SW 1271 (cell line): Measurements from ENCODE around the gene PES1.
"Not testable (repeated sequence)": the region's sequence is repeated elsewhere in the genome, so short reads cannot be mapped to it uniquely, and the experiment has no call there.

ENCODE experiments used
- DNase-seq, 2 experiments: peaks; one replicate each; lab custom pipeline; 2025; lab: John Stamatoyannopoulos, UW

PES1 gene

DNA sequence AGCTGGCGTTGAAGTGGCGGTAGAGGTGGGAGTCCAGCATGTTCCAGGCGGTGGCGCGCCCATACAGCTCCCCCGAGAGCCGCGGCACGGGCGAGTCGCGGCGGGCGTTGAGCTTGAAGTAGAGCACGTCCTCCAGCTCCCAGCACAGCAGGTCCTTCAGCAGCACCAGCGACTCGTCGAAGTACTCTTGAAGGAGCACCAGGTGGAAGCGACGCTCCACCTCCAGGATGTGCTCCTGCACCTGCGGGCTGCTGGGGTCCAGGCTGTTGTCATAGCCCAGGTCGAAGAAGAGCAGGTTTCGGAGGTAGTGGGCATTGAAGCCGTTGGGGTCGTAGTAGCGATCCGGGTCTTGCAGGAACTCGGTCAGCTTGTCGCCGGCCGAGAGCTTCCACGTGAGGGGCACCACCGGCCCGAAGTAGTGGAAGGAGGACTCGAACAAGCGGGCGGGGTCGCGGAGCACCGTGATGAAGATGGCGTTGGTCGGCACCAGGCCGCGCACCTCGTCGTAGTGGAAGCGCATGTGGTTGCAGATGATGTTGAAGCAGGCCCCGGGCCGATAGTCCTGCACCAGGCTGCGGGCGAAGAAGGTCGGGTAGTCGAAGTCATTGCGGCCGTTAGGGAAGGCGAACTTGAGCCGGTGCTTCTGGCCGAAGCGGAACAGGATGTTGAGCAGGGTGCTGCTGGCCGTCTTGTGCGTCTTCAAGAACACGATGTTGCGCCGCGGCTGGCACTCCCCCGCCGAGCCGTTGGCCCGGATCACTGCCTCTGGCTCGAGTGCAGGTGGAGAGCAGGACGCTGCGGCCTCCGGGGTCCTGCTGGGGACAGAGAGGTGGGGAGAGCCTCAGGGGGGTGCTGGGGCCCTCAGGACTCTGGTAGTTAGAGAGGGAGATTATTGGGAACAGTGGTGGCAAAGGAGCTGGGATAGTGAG lies 36.2 kb downstream of the PES1 start:
- DNase-seq, result no peak

DNA sequence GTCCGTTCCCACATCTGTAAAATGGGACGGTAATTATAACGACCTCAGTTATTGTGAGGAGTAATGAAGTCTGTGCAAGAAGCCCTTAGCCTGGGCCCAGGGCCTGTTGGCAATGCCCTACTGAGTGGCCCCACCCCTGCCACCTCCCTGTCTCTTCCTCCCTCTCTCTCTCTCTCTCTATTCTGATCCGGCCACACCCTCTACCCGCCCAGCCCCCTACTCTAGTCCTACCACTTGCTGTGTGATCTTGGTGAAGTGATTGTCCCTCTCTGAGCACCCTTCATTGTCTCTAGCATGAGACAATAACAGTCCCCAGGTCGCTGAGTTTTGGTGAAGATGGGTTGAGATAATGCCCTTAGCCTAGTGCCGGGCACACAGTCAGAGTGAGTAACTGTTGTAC lies 37.7 kb downstream of the PES1 start:
- no peak for DNase-seq

DNA sequence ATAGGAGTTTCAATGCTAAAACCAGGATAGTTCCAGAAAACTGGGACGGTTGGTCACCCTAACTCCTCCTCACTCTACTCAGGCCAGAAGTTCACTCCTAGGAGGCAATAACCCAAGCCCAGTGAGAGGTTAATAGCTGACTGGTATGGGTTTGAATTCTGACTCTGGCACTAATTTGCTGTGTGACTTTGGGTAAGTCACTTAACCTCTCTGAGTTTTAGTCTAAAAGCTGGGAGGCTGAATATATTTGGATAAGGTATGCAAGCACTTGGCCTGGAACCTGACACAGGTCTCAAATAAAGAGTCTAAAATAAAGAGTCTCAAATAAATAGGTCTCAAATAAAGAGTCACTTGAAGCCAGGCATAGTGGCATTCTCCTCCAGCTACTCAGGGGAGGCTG lies 39.0 kb downstream of the PES1 start:
- DNase-seq, result no peak

DNA sequence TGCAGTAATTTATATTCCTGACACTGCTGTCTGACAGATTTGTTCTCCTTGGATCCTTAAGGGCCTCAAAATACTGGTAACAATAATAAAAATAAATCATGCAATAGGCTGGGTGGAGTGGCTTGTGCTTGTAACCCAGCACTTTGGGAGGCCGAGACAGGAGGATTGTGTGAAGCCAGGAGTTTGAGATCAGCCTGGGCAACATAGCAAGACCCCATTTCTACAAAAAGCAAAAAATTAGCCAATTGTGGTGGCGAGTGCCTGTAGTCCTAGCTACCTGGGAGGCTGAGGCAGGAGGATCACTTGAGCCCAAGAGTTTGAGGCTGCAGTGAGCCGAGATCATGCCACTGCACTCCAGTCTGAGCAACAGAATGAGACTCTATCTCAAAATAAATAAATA lies 39.9 kb downstream of the PES1 start:
- DNase-seq, result not testable (repeated sequence)

DNA sequence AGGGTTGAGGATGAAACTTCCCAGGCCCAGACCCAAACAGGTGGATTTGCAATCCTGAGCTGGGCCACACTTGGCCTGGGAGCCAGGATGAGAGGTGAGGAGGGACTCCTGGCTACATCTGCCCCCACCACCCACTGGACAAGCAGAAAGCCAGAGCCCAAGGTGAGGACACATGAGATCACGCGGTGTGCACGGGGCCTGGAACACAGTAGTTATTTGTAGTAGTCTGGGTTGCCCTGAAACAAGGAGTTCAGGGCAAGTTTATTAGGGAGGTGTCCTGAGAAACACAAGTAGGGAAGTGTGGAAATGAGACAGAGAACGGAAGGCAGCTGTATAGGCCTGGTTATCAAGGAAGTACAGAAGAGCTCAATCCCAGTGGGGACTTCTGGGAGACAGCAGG lies 44.5 kb downstream of the PES1 start:
- DNase-seq, result no peak

DNA sequence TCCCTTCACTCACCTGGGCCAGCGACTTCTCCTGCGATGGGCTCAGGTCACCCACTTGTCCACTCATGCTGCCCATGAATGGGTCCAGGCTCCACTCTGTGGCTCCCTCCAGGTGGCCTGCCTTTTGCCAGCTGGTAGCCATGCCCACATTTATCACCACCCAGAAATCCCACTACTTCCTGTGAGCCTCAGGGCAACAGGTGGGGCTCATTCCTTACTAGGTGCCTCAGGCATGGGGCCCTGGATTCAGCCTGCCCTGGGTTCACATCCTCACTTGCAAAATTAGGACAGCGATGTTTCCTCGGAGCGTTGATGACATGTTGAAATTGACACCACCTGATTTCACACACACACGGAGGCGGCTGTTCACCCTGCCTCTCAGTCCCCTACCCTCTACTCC lies 45.1 kb downstream of the PES1 start, which contains the start of gene SEC14L6:
TSS of gene SEC14L6 (minus strand) at position 126 of the 400 bp plus-strand sequence. CDS start at position 67, 59 bp downstream.
- no peak for DNase-seq

DNA sequence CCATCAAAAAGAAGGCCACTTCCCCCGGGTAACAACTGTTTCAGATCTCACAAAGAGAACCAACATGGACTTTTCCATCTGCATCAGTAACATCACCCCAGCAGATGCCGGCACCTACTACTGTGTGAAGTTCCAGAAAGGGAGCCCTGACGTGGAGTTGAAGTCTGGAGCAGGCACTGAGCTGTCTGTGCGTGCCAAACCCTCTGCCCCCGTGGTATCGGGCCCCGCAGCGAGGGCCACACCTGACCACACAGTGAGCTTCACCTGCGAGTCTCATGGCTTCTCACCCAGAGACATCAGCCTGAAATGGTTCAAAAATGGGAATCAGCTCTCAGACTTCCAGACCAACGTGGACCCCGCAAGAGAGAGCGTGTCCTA lies 48.9 kb downstream of the PES1 start:
- DNase-seq, result no peak

DNA sequence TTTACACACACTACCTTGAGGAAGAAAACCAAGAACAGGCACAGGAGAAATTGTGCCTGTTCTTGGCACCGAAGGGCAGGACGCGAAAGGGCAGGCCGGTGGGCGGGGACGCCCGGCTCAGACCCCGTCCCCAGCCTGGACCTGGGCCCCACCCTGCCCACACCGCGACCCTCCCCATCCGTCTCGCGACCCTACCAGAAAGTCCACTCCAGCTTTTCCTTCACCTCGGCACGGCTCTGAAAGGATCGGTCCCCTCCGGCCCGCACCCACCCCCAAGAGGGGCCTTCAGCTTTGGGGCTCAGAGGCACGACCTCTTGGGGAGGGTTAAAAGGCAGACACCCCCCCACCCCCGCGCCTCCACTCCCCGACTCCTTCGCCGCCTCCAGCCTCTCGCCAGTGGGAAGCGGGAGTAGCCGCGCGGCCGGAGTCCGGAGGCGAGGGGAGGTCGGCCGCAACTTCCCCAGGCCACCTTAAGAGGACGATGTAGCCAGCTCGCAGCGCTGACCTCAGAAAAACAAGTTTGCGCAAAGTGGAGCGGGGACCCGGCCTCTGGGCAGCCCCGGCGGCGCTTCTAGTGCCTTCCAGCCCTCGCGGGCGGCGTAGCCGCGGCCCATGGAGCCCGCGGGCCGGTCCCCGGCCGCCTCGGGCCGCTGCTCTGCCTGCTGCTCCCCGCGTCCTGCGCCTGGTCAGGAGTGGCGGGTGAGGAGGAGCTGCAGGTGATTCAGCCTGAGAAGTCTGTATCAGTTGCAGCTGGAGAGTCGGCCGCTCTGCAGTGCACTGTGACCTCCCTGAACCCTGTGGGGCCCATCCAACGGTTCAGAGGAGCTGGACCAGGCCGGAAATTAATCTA lies 49.5 kb downstream of the PES1 start:
- DNase-seq, result no peak

DNA sequence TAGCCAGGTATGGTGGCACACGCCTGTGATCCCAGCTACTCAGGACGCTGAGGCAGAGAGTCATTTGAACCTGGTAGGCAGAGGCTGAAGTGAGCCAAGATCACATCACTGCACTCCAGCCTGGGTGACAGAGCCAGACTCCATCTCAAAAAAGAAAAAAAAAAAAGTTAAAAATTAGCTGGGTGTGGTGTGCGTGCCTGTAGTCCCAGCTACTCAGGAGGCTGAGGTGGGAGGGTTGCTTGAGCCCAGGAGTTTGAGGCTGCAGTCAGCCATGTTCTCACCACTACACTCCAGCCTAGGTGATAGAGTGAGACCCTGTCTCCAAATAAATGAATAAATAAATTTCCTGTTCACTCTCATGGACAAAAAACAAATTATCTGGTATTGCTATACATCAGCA lies 50.2 kb downstream of the PES1 start:
- DNase-seq, result not testable (repeated sequence)

DNA sequence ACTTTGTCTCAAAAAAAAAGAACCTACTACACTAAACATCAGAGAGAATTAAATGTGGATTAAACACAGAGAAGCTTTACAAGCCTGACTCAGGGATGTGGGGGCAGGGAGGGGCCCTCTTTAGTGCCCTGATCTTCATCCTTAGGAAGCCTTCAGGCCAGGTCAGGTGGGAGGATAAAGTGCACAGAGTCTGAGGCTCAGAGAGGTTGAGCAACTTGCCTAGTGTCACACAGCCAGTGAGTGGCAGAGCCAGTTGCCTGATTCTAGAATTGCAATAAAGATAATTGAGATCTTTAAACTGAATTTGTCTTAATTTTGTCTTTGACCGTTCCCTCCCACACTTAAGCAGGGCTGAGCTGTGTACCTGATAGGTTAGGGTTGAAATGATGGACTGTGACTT lies 52.3 kb downstream of the PES1 start:
- no peak for DNase-seq

DNA sequence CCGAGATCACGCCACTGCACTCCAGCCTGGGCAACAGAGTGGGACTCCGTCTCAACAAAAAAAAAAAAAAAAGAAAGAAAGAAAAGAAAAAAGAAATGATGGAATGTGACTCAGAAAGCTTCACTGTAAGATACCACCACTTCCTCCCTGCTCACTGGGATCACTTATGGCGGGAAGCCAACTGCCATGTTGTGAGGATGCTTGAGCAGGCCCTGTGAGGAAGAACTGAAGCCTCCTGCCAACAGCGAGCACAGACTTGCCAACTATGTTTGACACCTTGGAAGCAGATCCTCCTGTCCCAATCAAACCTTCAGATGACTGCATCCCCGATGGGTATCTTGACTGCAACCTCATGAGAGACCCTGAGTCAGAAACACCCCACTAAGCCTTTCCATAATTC lies 53.4 kb downstream of the PES1 start:
- no peak for DNase-seq

DNA sequence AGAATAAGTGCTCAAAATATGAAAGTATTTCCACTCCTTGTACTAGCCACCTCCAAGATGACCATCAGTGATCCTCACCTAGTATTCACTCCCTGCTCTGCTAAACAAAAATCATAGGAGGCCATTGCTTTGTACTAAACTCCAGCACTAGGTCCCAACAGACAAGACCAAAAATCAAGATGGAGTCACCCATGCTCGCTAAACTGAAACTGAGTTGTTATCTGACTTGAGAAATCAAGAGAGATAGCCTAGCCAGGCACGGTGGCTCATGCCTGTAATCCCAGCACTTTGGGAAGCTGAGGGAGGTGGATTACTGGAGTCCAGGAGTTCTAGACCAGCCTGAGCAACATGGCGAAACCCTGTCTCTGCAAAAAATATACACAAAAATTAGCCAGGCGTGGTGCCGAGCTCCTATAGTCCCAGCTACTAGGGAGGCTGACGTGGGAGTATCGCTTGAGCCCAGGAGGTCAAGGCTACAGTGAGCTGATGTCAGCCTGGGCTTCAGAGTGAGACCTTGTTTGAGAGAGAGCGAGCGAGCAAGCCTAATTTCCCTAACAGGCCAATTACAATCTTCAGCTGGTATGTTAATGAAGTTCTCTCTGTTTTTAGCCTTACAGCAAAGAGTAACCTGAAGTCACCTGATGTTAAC lies 54.5 kb downstream of the PES1 start:
- DNase-seq, result no peak

DNA sequence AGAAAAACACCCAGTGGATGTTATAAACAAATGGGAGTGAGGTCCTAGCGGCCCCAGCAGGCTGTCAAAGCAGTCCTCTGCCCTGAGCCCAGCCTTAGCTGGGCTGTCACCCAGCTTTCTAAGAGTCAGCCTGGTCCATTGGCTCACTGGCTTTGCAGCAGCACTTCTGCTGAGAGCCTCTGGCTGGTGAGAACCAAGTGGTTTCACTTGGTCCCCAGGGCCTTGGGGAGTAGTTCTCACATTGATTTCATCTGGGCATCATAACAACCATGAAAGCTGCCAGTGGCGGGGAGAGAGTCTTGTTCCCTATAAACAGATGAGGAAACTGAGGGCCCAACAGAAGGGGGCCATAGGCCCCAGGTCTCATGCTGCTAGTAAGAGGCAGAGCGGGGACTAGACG lies 56.5 kb downstream of the PES1 start:
- no peak for DNase-seq

DNA sequence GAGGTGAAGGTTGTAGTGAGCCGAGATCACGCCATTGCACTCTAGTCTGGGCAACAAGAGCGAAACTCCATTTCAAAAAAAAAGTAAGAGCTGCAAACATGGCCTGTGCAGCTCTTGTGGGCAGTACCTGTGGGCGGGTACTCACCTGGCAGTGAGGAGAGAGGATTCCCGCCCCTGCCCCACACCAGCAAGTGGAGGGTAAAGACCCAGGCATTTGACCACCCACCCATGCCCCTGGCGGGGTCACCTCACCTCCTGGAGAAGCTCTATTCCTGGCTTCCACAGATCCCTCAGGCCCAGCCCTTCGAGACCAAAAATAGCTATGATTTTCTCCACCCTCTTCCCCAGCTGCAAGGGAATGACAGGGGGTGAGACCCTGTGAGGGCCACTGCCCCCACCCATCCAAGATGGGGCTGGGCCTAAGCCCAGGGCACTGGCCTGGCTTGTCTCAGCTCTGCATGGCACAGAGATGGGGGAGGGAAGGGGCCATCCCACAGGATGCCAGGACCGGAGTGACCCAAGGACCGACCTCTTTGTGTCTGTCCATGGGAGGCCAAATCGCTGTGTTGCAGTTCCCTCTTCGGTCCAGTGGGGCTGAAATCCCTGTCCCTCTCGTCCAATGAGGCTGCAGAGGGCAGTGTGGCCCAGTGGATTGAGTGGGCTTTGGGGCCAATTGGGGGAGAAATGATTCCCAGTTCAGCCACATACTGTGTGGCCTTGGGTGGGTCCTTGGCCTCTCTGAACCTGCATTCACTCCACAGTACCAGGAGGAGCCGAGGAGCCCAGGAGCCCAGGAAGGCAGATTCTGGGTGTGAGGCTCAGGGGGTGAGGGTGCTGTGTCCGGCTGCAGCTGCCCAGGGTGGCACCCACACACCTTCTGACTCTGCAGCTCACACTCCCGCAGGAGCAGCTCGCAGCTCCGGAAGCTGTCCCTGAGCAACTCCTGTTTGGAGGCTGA lies 59.8 kb downstream of the PES1 start:
- DNase-seq, result no peak

DNA sequence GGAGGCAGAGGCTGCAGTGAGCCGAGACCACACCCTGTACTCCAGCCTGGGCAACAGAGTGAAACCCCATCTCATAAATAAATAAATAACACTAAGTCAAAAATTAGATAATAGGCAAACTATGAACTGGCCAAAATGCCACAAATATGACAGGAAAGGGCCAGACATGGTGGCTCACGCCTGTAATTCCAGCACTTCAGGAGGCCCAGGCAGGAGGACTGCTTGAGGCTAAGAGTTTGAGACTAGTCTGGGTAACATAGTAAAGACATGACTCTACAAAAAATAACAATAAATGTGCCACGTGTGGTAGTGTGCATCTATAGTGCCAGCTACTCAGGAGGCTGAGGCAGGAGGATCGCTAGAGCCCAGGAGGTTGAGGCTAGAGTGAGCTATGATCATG lies 65.1 kb downstream of the PES1 start:
- no peak for DNase-seq
